HCEC 1CT (cell line): ENCODE measurements around the gene ATF6B.

Experiments used
- DNase-seq: peaks from one replicate; pipeline ENCODE4 v3.0.0-alpha.2; 2017

The ATF6B gene

GRCh38 chr6:32102255-32102654 is 25.8 kb downstream of the ATF6B start:
- DNase-seq = no peak

- DNase-seq = peak; percentile 27
Observed at GRCh38 chr6:32100251-32100650, 27.8 kb downstream of the ATF6B start.

GRCh38 chr6:32097364-32097763 is 30.7 kb downstream of the ATF6B start:
- no peak for DNase-seq

GRCh38 chr6:32096394-32097258 is 31.4 kb downstream of the ATF6B start:
- DNase-seq = no peak

GRCh38 chr6:32096087-32096393 is 32.0 kb downstream of the ATF6B start:
- DNase-seq = no peak

GRCh38 chr6:32095338-32096086 is 32.5 kb downstream of the ATF6B start:
- no peak for DNase-seq

- peak; percentile 25 for DNase-seq
Observed at GRCh38 chr6:32092760-32093497, 35.1 kb downstream of the ATF6B start.

- no peak for DNase-seq
Observed at GRCh38 chr6:32089082-32089828, 38.8 kb downstream of the ATF6B start.

- no peak for DNase-seq
Observed at GRCh38 chr6:32088487-32089049, 39.5 kb downstream of the ATF6B start.

- DNase-seq = peak; percentile 78
Observed at GRCh38 chr6:32087574-32088486, 40.2 kb downstream of the ATF6B start.

- peak; percentile 82 for DNase-seq
Observed at GRCh38 chr6:32086661-32087573, 41.1 kb downstream of the ATF6B start.

- no peak for DNase-seq
Observed at GRCh38 chr6:32085759-32086459, 42.1 kb downstream of the ATF6B start.

- no peak for DNase-seq
Observed at GRCh38 chr6:32084780-32085179, 43.3 kb downstream of the ATF6B start.

GRCh38 chr6:32083812-32084768 is 44.0 kb downstream of the ATF6B start:
- DNase-seq = no peak

- DNase-seq = peak; percentile 92
Observed at GRCh38 chr6:32082935-32083334, 45.1 kb downstream of the ATF6B start.

- no peak for DNase-seq
Observed at GRCh38 chr6:32082478-32082877, 45.6 kb downstream of the ATF6B start.

GRCh38 chr6:32081168-32081990 is 46.7 kb downstream of the ATF6B start:
- peak; percentile 92 for DNase-seq
